ENCODE measurements around the gene PPP1R12A. TPM values are rescaled to one million over a fixed set of nuclear protein-coding genes. Genes with fewer than 3 reads are reported as not detected.

The PPP1R12A gene
- total RNA-seq, 1 donor from 2014 or later, result 56.9 TPM

DNA sequence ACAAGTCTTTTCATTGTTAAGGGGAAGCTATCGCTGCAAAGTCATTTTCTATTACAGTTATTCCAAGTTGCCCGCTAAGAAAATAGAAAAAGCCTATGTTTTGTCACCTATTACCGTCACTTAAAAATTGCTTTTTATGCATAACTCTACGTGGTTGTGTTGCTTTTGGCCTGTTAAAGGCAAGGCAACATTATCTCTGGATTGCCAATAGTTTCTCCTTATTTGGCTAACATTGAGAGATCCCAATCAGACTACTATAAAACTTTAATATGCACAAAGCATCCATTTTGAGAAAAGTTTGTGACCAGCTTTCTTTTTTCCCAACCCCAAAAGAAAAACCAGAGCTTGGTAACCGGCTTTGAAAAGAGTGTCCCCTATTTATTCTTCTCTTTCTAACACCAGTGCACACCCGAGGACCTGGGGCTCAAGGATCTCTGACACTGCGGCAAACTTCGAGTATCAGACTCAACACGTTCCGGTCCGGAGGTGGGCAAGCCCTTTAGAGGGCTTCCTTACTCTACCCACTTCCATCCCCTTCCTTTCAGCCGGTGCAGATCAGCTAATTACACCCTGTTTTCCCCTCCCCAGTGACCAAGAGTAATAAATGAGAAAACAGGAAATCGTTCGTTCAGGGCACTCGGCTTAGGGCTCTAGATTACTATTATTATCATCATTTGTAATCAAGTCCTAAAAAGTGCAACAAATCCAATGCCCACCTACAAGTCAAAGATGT lies 1.2 kb downstream of the PPP1R12A start:
- DNase-seq (ENCODE audit: low read depth), result peak; percentile 20
- TF ChIP-seq, protein P1, sequence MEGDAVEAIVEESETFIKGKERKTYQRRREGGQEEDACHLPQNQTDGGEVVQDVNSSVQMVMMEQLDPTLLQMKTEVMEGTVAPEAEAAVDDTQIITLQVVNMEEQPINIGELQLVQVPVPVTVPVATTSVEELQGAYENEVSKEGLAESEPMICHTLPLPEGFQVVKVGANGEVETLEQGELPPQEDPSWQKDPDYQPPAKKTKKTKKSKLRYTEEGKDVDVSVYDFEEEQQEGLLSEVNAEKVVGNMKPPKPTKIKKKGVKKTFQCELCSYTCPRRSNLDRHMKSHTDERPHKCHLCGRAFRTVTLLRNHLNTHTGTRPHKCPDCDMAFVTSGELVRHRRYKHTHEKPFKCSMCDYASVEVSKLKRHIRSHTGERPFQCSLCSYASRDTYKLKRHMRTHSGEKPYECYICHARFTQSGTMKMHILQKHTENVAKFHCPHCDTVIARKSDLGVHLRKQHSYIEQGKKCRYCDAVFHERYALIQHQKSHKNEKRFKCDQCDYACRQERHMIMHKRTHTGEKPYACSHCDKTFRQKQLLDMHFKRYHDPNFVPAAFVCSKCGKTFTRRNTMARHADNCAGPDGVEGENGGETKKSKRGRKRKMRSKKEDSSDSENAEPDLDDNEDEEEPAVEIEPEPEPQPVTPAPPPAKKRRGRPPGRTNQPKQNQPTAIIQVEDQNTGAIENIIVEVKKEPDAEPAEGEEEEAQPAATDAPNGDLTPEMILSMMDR (IDR thresholded peaks at IDR 0.05; ENCODE audit: insufficient read depth, low read length, severe bottlenecking), result no peak
- Histone ChIP-seq H3K36me3 (ENCODE audit: control insufficient read depth, insufficient read depth, low read length) (no peaks in the 10 kb centered on the region), H3K4me3 (ENCODE audit: low read depth, low read length) (peak overlapping the region; percentile 86), H3K27me3 (ENCODE audit: control insufficient read depth, insufficient read depth, low read length) (no peaks in the 10 kb centered on the region)
- FAIRE-seq, result no peak

DNA sequence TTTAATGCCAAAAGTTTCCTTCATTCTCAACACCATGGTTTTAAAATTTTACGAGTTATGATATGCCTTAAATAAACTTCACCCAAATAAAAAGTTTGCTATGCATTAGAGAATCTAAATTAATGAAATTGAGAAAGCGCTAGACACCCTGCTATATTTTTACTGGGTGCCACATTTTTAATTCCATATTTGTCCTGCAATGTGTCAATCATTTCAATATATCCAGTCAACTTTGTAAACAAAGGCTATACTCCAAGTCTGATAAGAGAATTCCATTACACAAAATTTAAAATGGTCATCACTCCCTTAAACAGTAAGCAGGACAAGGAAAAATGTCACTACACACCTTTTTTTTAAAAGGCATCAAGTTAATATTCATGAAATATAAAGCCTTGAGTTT lies 1.9 kb downstream of the PPP1R12A start:
- peak overlapping the region; percentile 86 for H3K4me3 ChIP-seq (ENCODE audit: low read depth, low read length)
- FAIRE-seq (no peak), DNase-seq (ENCODE audit: low read depth) (no peak)
- no peaks in the 10 kb centered on the region for H3K27me3 ChIP-seq (ENCODE audit: control insufficient read depth, insufficient read depth, low read length)
- TF ChIP-seq, protein P1 (IDR thresholded peaks at IDR 0.05; ENCODE audit: insufficient read depth, low read length, severe bottlenecking), result no peak
- no peaks in the 10 kb centered on the region for H3K36me3 ChIP-seq (ENCODE audit: control insufficient read depth, insufficient read depth, low read length)

DNA sequence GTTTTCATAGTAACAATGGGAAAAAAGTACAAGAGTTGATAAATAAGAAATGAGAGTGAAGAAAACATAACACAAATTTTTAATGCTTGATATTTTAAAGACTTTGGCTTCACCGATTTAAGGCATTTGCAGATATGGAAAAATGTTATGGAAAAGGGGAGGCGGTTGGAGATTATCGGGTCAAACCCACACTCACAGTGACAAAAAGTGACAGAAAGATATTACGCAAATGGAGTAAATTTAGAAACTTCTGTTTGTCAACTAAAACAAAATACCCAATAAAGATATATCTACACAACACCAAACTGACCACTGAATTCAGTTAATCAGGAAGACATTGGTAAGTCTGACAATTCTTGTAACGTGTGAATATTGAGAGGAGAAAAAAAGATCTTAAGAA lies 2.5 kb downstream of the PPP1R12A start:
- FAIRE-seq, result no peak
- Histone ChIP-seq H3K27me3 (ENCODE audit: control insufficient read depth, insufficient read depth, low read length) (no peaks in the 10 kb centered on the region), H3K4me3 (ENCODE audit: low read depth, low read length) (no peak overlapping the region), H3K36me3 (ENCODE audit: control insufficient read depth, insufficient read depth, low read length) (no peaks in the 10 kb centered on the region)
- DNase-seq (ENCODE audit: low read depth), result no peak
- TF ChIP-seq, protein P1 (IDR thresholded peaks at IDR 0.05; ENCODE audit: insufficient read depth, low read length, severe bottlenecking), result no peak

DNA sequence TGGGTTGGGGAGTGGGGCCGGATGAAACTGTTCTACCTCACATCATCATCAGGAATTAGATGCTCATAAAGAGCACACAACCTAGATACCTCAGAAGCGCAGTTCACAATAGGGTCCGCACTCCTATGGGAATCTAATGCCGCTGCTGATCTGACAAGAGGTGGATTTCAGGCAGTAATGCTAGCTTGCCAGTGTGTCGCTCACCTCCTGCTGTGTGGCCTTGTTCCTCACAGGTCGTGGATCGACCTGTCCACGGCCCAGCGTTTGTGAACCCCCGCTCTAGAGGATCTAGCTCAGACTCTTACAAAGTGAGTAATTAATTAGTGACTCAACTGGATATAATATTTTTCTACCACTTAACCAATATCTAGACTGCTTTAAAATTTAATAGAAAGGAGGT lies 5.8 kb downstream of the PPP1R12A start:
- FAIRE-seq (no peak), DNase-seq (ENCODE audit: low read depth) (no peak)
- Histone ChIP-seq H3K36me3 (ENCODE audit: control insufficient read depth, insufficient read depth, low read length) (no peaks in the 10 kb centered on the region), H3K27me3 (ENCODE audit: control insufficient read depth, insufficient read depth, low read length) (no peaks in the 10 kb centered on the region), H3K4me3 (ENCODE audit: low read depth, low read length) (no peak overlapping the region)
- TF ChIP-seq, protein P1 (IDR thresholded peaks at IDR 0.05; ENCODE audit: insufficient read depth, low read length, severe bottlenecking), result no peak

DNA sequence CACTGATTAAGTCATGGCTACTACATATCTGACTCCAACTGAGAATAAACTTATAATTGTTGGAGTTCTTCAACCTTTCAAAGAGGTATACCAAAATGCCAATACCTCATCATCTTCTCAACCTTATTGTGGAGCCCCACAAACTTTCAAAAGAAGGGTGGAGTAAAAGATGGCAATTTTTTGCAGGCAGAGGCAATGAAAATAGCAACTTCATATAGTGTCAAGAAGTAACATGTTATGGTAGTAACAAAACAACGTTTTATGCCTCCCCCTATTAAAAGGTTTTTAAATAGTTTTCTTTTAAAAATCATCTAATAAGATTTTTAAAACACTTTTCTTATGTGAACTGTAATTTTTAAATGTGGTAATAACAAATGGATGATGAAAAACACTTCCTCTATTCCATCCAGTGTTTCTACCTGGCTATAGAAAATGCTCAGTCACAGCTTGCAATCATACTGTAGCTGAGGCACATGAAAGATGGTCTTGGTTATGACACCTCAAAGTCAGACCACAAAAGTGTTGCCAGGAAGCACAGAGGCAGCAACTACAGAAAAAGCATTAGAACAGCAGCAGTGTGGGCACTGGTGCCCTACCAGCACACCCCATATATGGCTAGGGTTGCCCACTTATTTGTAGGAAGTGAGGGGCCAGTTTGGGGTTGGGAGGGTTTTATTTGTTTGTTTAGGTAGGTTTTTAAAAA lies 7.0 kb downstream of the PPP1R12A start:
- TF ChIP-seq, protein P1 (IDR thresholded peaks at IDR 0.05; ENCODE audit: insufficient read depth, low read length, severe bottlenecking), result no peak
- Histone ChIP-seq H3K27me3 (ENCODE audit: control insufficient read depth, insufficient read depth, low read length) (no peaks in the 10 kb centered on the region), H3K4me3 (ENCODE audit: low read depth, low read length) (no peak overlapping the region), H3K36me3 (ENCODE audit: control insufficient read depth, insufficient read depth, low read length) (no peaks in the 10 kb centered on the region)
- no peak for FAIRE-seq
- no peak for DNase-seq (ENCODE audit: low read depth)

Measured in bronchial epithelial cell (primary cell).